GM21515 (cell line): ENCODE results near the gene HS6ST2.
"Not testable (repeated sequence)": the region's sequence is repeated elsewhere in the genome, so short reads cannot be mapped to it uniquely, and the experiment has no call there.

ENCODE experiments used
- ATAC-seq: cut with Tn5 transposase; IDR thresholded peaks from one replicate; pipeline ENCODE4 v1.9.1; 2021; ENCODE audit not compliant: unreplicated experiment

Gene HS6ST2

DNA sequence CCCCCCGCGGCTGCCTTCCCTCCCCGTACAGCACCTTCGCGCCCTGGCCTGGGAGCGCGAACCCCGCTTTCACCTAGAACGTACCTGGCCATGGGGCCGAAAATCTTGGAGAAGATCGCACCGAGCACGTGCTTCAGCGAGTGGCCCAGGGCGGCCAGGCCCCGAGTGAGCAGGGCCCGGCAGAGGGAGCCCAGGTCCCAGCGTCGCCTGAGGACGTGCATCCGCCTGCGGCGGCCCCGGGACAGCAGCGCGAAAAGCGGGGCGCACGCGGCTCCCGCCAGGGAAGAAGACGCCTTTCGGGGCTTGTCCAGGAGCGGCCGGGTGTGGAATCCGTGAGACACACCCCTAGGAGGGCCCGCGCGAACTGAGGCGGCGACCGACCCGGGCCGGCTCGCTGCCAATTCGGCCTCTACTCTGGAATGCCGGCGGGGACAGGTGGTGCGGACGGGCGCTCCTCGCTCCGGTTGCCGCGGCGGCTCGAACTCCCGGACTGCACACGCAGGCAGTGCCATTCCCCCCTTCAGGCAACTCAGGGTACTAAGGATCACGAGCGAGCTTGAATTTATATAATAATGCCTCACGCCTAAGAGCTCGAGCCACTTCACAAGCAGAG lies at the start of gene HS6ST2:
Gene HS6ST2, minus strand, starts transcription at position 539 of the 613 bp plus-strand sequence.
- ATAC-seq = no peak

DNA sequence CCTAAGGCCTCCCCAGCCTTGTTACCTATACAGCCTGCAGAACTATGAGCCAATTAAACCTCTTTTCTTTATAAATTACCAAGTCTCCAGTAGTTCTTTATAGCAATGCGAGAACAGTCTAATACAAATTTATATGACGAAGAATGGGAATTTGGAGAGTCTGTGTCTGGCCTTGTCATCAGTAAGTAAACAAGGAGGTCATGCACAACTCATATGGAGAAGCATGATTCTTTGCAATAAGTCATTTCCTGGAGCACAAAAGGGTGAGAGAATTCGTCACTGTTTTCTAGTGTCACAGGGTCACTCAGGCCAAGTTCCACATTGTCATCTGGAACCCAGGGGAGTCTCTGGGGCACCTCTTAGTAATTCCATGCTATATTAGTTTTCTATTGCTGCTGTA lies 49.0 kb upstream of the HS6ST2 start:
- no peak for ATAC-seq

- ATAC-seq = no peak
These were observed 47.2 kb upstream of the HS6ST2 start for GRCh38 chrX:133005616-133006015.

GRCh38 chrX:133005042-133005441 lies 46.6 kb upstream of the HS6ST2 start:
- no peak for ATAC-seq

GRCh38 chrX:132999209-132999608 lies 40.8 kb upstream of the HS6ST2 start:
- no peak for ATAC-seq

GRCh38 chrX:132990835-132991234 lies 32.4 kb upstream of the HS6ST2 start:
- no peak for ATAC-seq

DNA sequence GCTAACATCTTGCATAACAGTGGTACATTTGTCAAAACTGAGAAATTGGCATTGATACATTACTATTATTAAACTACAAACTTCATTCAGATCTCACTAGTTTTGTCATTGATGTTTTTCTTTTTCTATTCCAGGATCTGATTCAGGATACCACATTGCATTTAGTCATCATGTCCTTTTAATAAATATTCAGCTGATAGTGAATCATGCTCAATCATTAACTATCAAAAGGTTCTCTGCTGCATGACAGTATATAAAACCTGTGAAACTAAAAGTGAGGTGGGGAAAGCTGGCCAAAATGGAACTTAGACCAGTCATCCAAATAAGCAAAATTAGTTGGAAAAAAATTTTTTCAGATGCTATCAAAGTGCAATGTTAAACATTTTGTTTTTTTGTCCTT lies 28.1 kb upstream of the HS6ST2 start:
- no peak for ATAC-seq

DNA sequence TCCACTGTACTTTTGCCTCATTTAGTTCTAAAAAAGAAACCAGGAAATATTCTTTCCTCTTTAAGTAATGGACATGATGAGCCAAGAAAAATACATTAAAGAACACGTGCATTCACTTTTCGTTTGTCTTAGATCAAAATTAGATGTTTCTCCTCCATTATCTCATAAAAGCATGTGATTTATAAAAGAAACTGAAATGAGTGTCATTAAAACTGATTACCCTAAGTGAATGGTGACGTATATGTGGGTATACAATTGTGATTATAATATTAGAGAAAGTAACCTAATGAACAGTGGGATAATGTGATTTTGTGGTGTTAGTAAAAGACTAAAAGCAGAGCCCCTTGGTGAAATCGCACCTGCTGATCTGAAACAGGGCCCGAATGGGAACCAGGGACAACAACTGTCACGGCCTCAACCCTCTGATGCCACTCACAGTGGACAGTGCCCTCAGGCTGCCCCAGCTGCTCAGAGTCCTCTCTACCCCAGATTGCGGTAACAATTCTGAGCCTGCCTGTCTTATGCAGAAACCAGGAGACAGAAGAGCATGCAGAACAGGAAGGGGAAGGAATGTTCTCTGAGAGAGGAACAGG lies 25.7 kb upstream of the HS6ST2 start:
- ATAC-seq = no peak

DNA sequence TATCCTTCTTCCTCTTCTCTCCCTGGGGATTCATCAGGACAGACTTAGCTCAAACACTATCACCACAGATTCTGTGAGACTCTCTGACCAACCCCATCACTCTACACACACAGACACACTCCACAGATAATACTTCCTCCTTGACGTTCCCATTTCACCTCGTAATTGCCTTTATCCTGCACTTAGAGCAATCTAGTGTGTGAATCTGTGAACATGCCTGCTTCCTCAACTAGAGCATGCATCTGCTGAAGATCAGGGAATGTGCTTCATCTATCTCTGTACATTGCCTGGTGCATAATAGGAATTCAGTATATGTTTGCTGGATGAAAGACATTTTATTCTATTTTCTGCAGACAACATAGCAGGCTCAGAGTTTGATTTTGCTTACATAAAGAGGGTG lies 25.1 kb upstream of the HS6ST2 start:
- ATAC-seq = no peak

- not testable (repeated sequence) for ATAC-seq
These were observed 21.6 kb upstream of the HS6ST2 start for GRCh38 chrX:132980035-132980434.

DNA sequence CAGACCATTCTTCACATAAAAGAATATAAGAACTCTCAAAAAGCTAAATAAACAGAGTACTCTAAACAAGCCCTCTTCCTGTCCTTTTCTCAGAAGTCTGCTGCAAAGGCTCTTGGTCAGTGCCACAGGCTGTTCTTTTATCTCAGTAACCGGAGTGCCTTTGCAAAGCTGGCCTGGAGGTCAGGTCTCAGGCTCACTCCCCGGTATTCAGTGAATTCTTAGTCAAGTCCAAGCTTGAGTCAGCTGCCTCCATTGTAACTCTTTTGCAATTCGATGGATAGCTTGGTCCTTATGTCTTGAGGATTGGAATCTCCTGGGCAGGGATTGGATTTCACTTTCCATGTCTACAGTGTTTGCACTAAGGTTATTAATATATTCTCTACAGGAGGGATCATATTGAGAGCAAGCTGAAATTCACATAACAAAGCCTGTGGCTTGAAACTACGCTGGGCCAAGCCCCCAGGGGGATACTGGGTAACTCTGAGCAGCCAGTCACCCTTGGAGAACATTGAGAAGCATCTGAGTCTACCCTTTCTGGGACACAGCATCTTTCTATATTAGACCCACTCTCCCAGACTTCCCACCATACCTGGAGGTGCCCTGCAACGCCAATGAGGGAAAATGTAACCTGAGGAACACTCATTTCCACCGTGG lies 10.0 kb upstream of the HS6ST2 start:
- ATAC-seq = no peak

GRCh38 chrX:132967049-132967448 lies 8.6 kb upstream of the HS6ST2 start:
- no peak for ATAC-seq

- no peak for ATAC-seq
These were observed 7.0 kb upstream of the HS6ST2 start for GRCh38 chrX:132965461-132965860.

- ATAC-seq = no peak
These were observed 3.1 kb upstream of the HS6ST2 start for GRCh38 chrX:132961511-132961910.

- ATAC-seq = no peak
These were observed 978 bp downstream of the HS6ST2 start for GRCh38 chrX:132957211-132958090.

- no peak for ATAC-seq
These were observed 1.8 kb downstream of the HS6ST2 start for GRCh38 chrX:132956421-132957210.

DNA sequence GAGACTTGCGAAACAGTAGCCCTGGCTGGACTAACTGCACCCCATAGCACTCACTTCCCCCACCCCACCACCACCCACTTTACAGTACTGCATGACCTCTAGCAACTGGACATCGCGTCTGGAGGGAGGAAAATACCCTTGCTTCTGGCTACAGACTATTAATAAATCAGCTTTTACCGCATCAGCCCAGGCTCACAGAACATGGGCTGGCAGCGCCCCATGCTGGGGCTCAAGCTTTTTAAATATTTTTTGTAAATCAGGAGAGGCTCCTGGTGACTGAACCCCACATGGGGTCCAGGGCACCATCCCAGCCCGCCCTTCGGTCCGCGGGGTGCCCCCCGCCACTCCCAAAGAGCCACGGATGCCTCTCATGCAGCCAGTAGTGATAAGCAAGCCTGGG lies 2.7 kb downstream of the HS6ST2 start:
- no peak for ATAC-seq

- no peak for ATAC-seq
These were observed 4.1 kb downstream of the HS6ST2 start for GRCh38 chrX:132954323-132954722.

DNA sequence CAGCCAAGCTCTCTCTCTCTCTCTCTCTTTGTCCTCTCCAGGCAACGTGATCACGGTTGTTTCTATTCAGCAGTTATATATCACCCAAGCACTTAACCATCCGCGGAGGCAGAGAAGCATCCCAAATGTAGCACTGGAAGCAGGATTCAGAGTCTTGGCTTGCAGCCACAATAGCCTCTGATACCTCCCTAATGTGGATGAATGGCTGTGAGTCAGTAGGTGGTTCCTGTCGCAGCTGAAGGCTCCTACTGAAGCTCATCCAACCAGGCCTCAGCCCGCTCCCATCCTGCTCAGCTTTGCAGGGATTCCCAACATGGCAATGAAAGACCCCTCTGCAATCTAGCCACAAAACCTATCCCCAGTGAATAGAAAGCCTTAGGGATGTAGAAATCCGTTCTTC lies 5.1 kb downstream of the HS6ST2 start:
- no peak for ATAC-seq

- no peak for ATAC-seq
These were observed 9.7 kb downstream of the HS6ST2 start for GRCh38 chrX:132948648-132949260.
